Embryonic facial prominence (tissue), 1 donor: ENCODE data around the gene IRGC.

Experiments used
- DNase-seq: peaks from one replicate; pipeline ENCODE4 v3.0.0-alpha.2; 2016; ENCODE audit errors: extremely low spot score

The IRGC gene

GRCh38 chr19:43724896-43725295, 9.0 kb downstream of the IRGC start:
- no peak for DNase-seq

DNA sequence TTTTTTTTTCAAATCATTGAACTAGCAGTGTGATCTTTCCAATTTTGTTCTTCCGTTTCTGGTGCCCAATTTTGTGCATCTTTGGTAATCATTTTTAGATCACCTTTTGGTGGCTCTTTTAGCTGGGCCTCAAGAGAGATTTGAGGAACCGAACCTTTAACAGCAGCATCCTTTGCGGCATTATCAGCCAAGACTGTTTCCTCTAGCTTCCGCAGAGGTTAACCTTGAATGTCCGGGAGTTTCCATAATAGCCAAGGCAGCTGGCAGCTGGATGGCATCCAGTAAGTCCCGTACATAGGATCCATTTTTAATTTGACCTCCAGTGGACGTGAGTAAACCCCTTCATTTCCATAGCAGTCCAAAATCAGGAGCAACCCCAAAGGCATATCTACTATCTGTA, 9.6 kb downstream of the IRGC start:
- no peak for DNase-seq

GRCh38 chr19:43726736-43727592, 11.1 kb downstream of the IRGC start:
- DNase-seq = no peak

DNA sequence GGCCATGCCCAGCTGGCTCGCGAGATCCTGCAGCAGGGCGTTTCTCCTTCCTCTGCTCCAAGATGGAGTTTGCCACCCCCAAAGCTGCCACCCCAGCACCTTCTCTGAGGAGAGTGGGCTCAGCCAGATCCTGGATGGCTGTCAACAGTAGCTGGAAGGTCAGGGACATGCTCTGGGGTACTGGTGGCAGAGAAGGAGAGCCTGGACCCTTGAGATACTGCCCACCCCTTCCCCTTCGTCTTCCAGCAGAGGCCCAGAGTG, 11.6 kb downstream of the IRGC start:
- DNase-seq = no peak

- no peak for DNase-seq
These were observed 14.0 kb downstream of the IRGC start for GRCh38 chr19:43729919-43730318.

DNA sequence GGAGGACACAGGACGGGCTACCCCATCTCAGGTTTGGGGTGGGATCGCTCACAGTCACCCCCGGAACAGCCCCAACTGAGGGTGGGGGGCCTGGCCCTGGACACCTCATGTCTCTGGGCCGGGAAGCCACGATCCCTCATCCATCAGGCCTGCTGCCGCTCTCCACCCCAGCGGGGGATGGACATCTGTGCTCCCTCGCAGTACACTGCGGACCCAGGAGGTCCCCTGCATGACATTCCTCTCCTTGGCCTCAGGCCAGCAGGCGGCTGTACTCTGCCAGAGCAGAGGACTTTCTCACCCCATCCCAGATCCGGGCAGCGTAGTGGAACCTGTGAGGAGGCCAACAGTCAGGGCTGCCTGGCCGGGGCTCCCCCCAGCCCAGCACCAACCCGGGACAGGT, 15.5 kb downstream of the IRGC start:
- no peak for DNase-seq

DNA sequence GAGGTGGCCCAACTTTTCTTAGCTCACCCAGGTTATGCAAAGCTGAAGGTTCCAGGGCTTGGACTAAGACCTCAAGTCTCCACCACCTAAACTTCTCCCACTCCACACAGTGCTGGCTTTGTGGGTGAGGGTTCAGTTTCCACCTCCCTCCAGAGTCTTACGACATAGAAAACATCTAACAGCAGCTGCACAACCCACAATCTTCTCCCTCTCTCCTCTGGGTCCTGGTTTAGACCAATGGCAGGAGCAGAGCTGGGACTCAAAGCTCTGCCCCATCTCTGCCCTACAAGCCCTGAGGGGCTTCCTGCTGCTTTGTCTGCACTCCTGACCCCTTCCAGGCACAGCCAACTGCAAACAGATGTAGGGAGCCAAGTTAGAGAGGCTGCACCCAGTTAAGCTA, 16.0 kb downstream of the IRGC start:
- no peak for DNase-seq

GRCh38 chr19:43735013-43735412, 19.1 kb downstream of the IRGC start:
- no peak for DNase-seq

- DNase-seq = no peak
These were observed 20.1 kb downstream of the IRGC start for GRCh38 chr19:43735957-43736356.

DNA sequence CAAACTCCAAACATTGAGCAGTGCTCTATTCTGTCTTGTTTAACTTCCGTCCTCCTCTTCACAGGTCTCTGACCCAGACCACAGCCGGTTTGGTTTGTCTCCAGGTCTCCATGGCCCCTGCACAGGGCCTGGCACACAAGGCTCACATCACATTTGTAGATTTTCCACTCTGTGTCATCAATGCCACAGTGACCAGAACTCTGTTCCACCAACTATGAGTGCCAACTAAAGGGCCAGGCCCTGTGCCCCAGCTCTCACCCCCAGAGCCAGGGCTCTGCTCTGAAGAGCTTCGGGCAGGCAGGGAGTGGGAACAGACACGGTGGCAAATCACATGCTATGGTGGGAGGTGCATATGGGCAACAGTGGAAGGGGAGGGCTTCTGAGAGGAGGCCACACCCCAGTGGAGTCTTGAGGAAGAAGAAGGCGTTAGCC, 22.9 kb downstream of the IRGC start:
- DNase-seq = no peak

- no peak for DNase-seq
These were observed 23.8 kb downstream of the IRGC start for GRCh38 chr19:43739439-43740235.

- DNase-seq = no peak
These were observed 25.4 kb downstream of the IRGC start for GRCh38 chr19:43741075-43741825.

- no peak for DNase-seq
These were observed 27.2 kb downstream of the IRGC start for GRCh38 chr19:43743059-43743458.

- DNase-seq = no peak
These were observed 31.8 kb downstream of the IRGC start for GRCh38 chr19:43747557-43748204.

GRCh38 chr19:43748205-43748594, 32.3 kb downstream of the IRGC start:
- no peak for DNase-seq

DNA sequence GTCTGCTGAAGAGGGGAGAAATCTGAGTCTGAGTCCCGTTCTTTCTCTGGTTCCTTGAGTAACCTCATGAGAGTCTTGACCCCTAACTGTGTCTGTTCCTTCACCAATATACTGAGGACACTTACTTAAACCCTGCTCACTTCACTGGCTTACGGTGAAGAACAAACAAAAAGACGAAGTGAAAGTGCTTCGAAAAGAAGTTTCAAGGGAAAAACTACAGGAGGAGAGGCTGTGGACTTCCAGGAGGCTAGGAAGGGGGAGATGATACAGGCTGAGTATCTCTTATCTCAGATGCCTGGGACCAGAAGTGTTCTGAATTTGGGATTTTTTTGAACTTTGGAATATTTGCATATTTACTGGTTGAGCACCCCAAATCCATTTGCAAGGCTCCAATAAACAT, 32.8 kb downstream of the IRGC start:
- no peak for DNase-seq

GRCh38 chr19:43749152-43749551, 33.3 kb downstream of the IRGC start:
- DNase-seq = no peak

- no peak for DNase-seq
These were observed 34.0 kb downstream of the IRGC start for GRCh38 chr19:43749898-43750297.

GRCh38 chr19:43751466-43752220, 35.8 kb downstream of the IRGC start:
- DNase-seq = no peak

DNA sequence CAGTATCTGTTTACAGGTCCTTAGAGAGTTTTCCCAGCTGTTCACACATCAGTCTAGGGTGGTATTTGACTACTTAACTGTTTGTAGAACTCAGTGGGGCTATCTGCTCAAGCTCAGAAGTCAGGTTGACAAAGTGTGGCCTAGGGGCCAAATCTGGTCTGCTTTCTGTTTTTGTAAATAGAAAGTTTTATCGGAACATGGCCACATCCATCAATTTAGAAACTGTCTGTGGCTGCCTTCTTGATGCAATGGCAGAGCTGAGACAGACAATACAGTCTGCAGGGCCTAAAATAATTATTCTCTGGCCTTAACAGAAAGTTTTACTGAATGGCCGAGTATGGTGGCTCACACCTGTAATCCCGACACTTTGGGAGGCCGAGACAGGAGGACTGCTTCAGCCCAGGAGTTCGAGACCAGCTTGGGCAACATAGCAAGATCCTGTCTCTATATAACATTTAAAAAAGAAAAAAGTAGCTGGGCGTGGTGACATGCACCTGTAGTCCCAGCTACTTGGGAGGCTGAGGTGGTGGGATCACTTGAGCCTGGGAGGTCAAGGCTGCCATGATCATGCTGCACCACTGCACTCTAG, 36.5 kb downstream of the IRGC start:
- DNase-seq = no peak

- no peak for DNase-seq
These were observed 38.3 kb downstream of the IRGC start for GRCh38 chr19:43754253-43754502.
